KOPT-K1 (cell line): ENCODE measurements around the gene MED7.

ENCODE experiments used
- H3K27ac ChIP-seq: fragments of 200-600 bp; sonication (generic); 2 replicates; pipeline ENCODE4 v1.5.1; 2016; ENCODE audit warnings: antibody characterized with exemption, mild to moderate bottlenecking, low read depth, low read length; ENCODE audit not compliant: poor library complexity, severe bottlenecking
- H3K36me3 ChIP-seq: fragments of 200-600 bp; sonication (generic); 2 replicates; pipeline ENCODE4 v1.5.1; 2017; ENCODE audit warnings: antibody characterized with exemption, mild to moderate bottlenecking, low read length, moderate library complexity; ENCODE audit not compliant: insufficient read depth
- H3K9me3 ChIP-seq: fragments of 200-600 bp; sonication (generic); 2 replicates; pipeline ENCODE4 v1.5.1; 2017; ENCODE audit warnings: antibody characterized with exemption, low read length, mild to moderate bottlenecking; ENCODE audit not compliant: insufficient read depth, poor library complexity, severe bottlenecking

Gene MED7

DNA sequence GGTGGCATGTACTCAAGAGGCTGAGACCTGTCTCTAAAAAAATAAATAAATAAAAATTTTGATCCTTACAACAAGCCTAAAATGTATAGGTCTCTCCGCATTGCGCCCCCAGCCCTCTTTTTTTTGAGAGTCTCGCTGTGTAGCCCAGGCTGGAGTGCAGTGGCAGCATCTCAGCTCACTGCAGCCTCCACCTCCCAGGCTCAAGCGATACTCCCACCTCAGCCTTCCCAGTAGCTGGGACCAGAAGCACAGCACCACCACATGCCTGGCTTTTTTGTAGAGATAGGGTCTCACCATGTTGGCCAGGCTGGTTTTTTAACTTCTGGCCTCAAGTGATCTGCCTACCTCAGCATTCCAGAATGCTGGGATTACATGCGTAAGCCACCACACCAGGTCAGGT is 25.6 kb upstream of the MED7 start:
- Histone ChIP-seq H3K36me3 (no peaks in the 10 kb centered on the region), H3K9me3 (peaks cover 12% of the 10 kb centered on the region), H3K27ac (no peak overlapping the region)

DNA sequence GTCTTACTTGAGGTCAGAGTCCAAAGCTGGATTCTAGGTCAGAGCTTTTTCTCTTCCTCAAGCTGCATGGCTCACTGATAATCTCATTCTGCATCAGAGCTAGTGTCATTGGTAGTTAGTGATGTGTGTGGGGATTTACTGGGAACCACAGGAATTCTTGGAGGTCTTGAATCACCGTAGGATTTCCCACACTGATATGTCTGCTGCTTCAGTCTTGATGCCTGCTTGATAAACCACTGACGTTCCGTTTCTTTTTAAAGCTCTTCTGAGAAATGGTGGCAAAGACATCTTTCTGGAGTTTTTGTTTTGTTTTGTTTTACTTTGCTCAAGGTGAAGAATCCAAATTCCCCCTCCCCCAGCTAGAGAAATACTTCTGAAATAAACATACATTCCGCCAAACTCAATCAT is 24.6 kb upstream of the MED7 start:
- no peaks in the 10 kb centered on the region for H3K36me3 ChIP-seq
- H3K27ac ChIP-seq: peak overlapping the region; percentile 10
- peaks cover 12% of the 10 kb centered on the region for H3K9me3 ChIP-seq

DNA sequence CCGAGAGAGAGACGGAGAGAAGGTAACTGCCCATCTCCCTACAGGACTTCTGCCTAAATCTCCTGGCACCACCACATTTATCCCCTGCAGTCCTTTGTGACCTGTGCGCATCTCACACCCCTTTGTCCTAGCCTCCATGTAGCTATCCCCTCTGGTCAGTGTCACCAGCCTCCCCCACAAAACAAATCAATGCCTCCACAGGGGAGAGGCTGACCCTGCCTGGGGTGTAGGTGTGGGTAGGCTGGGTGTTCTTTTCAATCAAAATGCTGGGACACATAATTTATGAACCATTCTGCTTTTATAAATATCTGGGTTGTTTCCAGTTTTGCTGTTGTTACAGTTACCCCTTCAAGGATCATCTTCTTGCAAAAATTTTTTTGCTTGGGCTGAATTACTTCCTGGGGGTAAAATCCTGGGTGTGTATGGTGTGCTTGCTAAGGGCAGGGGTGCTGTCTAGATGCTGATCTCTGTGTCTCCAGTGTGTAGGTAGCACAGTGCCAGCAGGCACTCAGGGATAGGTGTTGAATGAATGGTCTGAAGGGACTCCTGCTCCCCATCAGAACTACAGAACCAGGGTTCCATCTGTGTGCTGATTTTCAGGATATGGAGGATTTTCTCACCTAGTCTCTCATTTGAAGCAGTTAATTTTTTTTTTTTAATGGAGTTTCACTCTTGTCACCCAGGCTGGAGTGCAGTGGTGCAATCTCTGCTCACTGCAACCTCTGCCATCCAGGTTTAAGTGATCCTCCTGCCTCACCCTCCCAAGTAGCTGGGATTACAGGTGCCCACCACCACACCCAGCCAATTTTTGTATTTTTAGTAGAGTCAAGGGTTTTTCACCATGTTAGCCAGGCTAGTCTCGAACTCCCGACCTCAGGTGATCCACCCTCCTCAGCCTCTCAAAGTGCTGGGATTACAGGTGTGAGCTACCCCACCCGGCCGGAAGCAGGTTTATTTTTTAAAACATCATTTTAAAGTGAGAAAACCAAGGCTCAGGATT is 23.8 kb upstream of the MED7 start, which contains the start of gene GARIN3:
GARIN3 (minus strand) TSS at position 51 of the 1,000 bp plus-strand sequence. CDS start 96 bp downstream, outside the sequence.
- H3K27ac ChIP-seq: no peak within 1 kb of the TSS
- peaks cover 12% of the 10 kb centered on the region for H3K9me3 ChIP-seq
- H3K36me3 ChIP-seq: no peaks in the 10 kb centered on the region

DNA sequence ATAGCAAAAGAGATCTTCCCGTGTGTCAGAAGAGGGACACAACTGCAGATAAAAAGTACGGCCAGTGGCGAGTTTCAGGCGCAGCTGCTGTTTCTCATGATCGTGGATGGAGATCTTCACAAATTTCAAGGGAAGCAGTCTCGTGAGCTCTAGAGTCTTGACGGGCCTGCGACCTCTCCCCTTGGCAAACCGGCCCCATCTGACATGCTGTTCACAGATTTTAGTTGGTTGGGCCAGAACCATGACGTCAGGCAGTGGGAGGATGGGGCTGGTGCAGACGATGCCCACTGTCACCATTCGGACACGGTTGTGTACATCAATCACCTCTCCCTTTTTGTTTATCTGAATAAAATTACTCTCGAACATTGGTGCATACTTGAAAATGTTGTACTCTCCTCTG is 23.0 kb upstream of the MED7 start:
- Histone ChIP-seq H3K9me3 (peaks cover 8% of the 10 kb centered on the region), H3K27ac (no peak overlapping the region)

DNA sequence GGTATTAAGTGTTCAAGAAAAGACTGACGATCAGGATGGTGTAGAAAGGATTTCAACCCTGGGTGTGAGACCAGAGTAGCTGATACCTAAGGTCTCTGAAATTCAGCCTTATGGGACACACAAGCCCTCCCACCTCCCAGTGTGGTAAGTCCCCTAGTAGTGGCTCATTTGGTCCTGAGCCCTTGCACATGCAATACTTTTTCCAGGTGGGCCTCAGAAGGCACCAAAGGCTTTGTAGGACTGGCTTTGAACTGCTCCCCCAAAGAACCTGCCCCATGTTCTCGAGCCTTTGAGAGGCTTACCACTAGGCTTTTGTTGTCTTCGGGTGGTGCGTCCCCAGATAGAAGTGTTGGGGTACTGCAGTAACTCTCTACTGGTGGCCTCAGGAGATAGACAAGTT is 22.6 kb upstream of the MED7 start:
- Histone ChIP-seq H3K27ac (no peak overlapping the region), H3K9me3 (peaks cover 4% of the 10 kb centered on the region), H3K36me3 (no peaks in the 10 kb centered on the region)

More for the DNA sequence above, 23.0 kb upstream of the MED7 start:
- H3K36me3 ChIP-seq: no peaks in the 10 kb centered on the region

DNA sequence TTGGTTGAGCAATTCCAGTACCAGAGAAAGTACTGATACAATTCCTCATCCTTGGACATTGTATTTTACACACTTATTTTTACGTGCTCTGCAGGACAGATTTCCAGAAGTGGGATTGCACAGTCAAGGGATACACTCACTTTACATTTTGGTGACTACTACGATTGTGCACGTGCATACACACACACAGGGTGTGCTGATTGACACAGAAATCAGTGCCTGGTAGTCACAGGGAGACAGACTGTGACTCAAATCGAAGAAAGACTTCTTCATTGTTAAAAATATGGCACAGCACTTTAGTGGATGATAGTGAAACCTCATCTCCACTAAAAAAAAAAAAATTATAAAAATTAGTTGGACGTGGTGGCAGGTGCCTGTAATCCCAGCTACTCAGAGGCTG is 21.9 kb upstream of the MED7 start:
- H3K36me3 ChIP-seq: no peaks in the 10 kb centered on the region
- no peak overlapping the region for H3K27ac ChIP-seq
- no peaks in the 10 kb centered on the region for H3K9me3 ChIP-seq

DNA sequence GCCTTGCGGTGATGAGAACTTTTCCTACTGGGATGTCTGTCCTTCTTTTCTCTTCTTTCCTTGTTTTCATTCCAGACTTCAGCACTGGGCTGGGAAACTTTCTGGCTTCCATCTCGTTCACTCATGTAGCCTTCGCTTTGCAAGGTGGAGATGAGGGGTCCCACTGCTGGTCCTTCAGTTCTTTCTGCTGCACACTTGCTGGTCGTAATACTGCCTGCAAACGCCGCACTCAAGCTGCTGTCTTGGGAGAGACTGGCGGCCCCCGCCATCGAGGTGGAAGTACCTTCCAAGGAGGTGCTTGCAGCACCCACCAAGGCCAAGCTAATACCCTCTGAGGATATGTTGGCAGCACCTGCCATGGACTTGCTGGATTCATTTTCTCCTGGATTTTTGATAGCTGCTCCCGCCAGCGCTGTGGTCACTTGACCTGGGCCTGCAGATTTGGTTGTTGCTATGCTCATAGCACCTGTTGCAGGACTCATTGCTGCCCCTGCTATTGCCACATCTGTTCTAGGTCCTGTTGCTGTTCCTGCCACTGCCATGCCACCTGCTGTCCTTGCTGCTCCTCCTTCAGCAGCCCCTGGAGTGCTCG is 20.4 kb upstream of the MED7 start:
- no peak overlapping the region for H3K27ac ChIP-seq
- no peaks in the 10 kb centered on the region for H3K9me3 ChIP-seq
- H3K36me3 ChIP-seq: no peaks in the 10 kb centered on the region

DNA sequence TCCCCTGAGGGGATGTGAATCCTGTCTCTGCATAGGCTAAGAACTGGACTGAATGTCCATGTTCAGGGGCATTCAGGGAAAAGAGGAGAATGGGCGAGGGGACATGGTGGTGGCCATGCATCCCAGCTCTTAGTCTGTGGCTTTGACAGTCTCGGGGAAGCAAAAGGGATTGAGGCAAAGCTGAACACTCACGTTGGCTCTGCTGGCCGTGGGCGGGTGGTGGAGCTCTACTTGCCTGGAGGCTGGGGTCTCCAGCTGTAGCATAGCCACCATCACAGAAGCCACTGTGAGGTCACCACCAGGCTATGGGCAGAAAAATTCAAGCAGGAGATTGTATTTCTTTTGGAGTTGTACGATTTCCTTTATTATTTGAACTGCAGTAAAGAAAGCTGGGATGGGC is 19.3 kb upstream of the MED7 start:
- H3K36me3 ChIP-seq: no peaks in the 10 kb centered on the region
- H3K9me3 ChIP-seq: no peaks in the 10 kb centered on the region
- H3K27ac ChIP-seq: no peak overlapping the region

DNA sequence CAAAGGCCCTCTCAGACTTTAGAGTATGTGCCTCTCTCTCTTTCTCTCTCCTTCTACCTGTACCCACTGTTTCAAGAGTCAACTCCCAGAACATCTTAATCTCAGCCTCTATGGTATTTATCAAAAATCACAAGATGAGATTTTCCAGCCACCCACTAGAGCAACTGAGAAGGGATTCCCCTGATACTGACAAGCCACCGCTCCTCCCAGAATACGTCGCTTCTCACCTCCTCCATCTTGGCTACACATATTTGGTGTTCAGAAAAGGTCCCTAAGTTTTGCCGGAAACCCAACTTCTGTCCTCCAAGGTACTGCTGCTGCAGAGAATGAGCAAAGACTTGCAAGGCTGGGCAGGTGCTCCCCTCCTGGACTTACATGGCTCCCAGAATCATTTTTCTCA is 17.3 kb upstream of the MED7 start:
- Histone ChIP-seq H3K9me3 (no peaks in the 10 kb centered on the region), H3K27ac (peak overlapping the region; percentile 11), H3K36me3 (no peaks in the 10 kb centered on the region)

DNA sequence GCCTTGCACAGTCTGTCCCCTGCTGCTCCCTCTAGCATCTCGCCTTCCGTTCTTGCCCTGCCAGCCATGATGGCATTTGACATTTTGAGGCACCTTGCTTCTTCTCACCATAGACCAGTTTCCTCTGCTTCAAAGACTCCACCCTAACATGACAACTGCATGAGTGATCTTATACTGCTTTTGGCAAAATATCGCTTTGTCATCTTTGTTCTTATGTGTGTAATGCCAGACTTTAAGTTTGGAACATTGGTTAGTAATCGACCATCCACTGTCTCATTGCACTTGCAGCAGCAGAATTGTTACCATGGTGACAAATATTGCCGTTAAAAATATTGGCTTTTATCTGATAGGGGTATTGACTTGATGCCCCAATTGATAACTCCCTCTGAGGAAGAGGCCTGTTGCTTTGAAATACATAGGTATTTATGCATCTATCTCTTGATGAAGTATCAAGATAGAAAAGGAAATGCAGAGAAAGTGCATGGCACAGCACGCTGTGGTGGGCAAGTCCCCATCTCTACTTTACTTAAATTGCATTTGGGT is 16.6 kb upstream of the MED7 start:
- Histone ChIP-seq H3K9me3 (no peaks in the 10 kb centered on the region), H3K27ac (peak overlapping the region; percentile 11), H3K36me3 (no peaks in the 10 kb centered on the region)

DNA sequence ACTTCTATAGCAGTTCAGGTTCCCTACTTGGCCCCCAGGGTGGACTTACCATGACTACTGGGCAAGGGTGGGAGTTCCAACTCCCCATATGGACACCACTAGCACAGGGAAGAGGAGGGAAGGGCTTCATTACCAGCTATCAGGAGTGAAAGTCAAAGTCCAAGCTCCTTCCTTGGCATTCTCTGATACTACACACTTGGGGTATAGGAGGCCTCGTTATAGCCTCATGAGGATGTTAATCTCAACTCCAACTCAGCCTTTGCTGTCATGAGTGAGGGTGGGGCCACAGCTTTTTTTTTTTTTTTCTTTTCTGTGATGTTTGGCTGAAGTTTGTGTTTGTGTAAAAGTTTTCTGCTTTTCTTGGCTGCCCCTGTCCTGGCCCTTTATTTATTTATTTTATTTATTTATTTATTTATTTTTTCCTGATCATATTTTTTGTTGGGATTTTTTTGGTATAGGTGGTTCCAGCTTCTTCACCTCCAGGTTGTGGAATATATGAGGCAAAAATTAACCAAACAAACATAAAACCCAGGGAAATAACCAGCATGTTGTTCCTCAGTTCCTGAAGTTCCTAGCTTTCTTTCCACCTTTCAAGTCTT is 14.7 kb upstream of the MED7 start:
- H3K36me3 ChIP-seq: no peaks in the 10 kb centered on the region
- no peaks in the 10 kb centered on the region for H3K9me3 ChIP-seq
- no peak overlapping the region for H3K27ac ChIP-seq

DNA sequence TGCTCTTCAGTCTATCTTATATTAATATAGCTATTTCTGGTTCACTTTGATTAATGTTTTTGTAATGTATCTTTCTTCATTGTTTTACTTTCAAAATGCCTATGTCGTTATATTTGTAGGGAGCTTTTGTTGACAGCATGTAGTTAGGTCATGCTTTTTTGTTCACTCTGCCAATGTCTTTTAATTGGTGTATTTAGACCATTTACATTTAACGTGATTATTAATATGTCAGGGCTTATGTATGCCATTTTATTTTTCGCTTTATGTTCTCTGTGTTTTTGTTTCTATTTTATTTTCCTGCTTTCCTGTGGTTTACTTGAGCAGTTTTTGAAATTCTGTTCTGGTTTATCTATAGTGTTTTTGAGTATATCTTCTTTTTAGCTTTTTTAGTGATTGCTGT is 12.6 kb upstream of the MED7 start:
- Histone ChIP-seq H3K27ac (peak overlapping the region; percentile 61), H3K9me3 (no peaks in the 10 kb centered on the region)

DNA sequence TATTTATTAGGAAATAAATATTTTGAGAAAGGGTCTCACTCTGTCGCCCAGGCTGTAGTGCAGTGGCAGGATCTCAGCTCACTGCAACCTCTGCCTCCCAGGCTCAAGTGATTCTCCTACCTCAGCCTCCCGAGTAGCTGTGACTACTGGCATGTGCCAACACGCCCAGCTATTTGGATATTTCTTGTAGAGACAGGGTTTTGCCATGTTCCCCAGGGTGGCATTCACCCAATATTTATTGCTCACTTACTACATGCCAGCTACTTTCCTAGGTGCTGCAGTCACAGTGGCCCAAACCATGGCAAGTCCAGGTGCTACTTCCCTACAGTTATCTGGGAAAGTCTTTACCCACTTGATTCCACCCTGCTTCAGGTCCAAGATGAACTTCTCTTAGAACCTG is 8.3 kb upstream of the MED7 start:
- Histone ChIP-seq H3K9me3 (no peaks in the 10 kb centered on the region), H3K36me3 (no peaks in the 10 kb centered on the region), H3K27ac (no peak overlapping the region)

More for the DNA sequence above, 12.6 kb upstream of the MED7 start:
- no peaks in the 10 kb centered on the region for H3K36me3 ChIP-seq

DNA sequence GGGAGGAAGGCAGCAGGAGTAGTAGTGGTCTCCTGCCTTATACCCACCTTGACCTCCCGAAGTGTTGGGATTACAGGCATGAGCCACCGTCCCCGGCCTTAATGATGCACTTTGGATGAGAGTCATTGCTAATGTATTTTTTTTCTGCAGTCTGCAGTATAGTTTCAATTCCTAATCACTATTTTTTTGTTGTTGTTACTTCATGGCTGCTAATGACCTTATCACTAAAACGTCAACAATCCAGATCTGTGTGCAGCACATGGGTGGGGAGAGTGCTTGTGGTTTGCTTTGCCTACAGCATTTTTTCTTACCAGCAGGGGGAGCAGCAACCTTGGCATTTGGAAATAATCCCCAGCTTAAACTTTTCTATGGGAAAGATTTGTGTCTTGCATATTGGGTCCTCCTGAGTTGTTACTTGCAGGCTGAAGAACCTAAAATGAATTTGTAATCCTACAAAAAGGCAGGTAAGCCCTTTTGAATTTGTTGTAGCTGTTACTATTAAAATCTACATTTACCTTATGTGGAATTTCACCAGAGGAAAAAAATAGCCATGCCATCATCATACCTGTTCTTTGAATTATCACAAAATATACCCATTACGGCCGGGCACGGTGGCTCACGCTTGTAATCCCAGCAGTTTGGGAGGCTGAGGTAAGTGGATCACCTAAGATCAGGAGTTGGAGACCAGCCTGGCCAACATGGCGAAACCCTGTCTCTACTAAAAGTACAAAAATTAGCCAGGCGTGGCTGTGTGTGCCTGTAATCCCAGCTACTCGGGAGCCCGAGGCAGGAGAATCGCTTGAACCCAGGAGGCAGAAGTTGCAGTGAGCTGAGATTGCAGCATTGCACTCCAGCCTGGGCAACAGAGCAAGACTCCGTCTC is 6.3 kb upstream of the MED7 start:
- peak overlapping the region; percentile 49 for H3K27ac ChIP-seq

More for the DNA sequence above, 6.3 kb upstream of the MED7 start:
- Histone ChIP-seq H3K9me3 (no peaks in the 10 kb centered on the region), H3K36me3 (no peaks in the 10 kb centered on the region)
